Pulmonary artery endothelial cell (primary cell): Measurements from ENCODE around the gene PPFIBP2. TPM values are rescaled to one million over a fixed set of nuclear protein-coding genes. Genes with fewer than 3 reads are reported as not detected.

Source experiments
- DNase-seq: peaks from one replicate; pipeline ENCODE4 v3.0.0-alpha.2; 2011; ENCODE audit warnings: low read depth, low spot score
- total RNA-seq: library from RNA; depleted of rRNA; stranded (reverse); fragments of >200 nt; gene quantifications from 2 replicates; pipeline ENCODE4 v1.2.3, GENCODE V29; 2014

PPFIBP2 gene
- total RNA-seq, 1 donor from 2014 or later, result 1.7 TPM

DNA sequence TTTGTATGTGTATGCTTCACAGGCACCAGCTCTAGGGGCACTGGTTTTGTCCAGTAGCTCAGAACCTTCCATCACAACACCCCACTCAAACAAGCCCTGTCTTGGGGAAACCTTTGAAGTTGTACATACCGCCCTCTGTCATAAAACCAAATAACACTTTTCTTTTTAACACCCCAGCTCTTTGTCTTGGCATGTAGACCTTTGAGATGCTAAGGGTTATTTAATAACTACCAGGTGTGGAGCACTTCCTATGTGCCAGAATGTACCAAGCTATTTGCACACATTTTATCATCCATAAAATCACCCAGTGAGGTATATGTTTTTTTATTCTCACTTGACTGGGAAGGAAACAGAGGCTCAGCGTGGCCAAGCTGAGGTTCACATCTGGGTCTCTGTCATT lies 108.9 kb downstream of the PPFIBP2 start:
- no peak for DNase-seq

GRCh38 chr11:7628660-7629059 lies 114.9 kb downstream of the PPFIBP2 start:
- DNase-seq, result no peak

- peak; percentile 93 for DNase-seq
Measured at GRCh38 chr11:7630002-7630401, 116.2 kb downstream of the PPFIBP2 start.

GRCh38 chr11:7632211-7632610 lies 118.4 kb downstream of the PPFIBP2 start:
- DNase-seq, result no peak

- DNase-seq, result no peak
Measured at GRCh38 chr11:7635137-7635536, 121.3 kb downstream of the PPFIBP2 start.

- no peak for DNase-seq
Measured at GRCh38 chr11:7635708-7636107, 121.9 kb downstream of the PPFIBP2 start.

GRCh38 chr11:7636350-7636749 lies 122.6 kb downstream of the PPFIBP2 start:
- DNase-seq, result no peak

DNA sequence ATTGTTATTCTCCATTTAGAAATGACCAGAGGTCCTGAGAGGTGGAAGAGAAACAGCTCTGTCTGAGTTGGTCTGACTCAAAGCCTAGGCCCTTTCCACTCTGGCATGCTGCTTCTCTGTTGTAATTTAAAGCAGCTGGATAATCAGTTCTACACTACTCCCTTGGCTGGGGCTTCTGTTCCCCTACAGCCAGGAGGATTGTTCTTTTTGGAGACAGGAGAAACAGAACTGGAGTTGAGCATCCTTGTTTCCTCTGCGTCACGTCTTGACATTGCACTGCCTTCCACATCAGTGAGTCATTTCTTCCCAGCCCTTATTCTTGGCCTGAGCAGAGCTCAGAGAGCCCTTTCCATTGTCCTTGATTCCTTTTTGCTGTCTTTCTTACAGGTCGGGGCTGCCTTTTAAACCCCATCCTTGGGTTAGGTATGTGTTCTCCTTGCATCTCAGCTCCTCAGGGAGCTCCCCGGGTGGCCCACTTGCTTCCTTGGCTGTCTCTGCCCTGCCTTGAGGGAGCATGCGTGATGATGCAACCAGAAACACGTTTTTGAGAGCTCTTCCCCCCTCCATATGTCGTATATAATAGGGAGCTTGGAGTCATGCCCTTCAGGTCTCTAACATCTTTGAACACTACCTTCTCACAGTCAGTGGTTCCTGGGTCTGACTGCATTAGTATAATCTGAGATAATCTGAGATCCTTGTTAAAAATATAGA lies 123.8 kb downstream of the PPFIBP2 start:
- DNase-seq, result peak; percentile 81

DNA sequence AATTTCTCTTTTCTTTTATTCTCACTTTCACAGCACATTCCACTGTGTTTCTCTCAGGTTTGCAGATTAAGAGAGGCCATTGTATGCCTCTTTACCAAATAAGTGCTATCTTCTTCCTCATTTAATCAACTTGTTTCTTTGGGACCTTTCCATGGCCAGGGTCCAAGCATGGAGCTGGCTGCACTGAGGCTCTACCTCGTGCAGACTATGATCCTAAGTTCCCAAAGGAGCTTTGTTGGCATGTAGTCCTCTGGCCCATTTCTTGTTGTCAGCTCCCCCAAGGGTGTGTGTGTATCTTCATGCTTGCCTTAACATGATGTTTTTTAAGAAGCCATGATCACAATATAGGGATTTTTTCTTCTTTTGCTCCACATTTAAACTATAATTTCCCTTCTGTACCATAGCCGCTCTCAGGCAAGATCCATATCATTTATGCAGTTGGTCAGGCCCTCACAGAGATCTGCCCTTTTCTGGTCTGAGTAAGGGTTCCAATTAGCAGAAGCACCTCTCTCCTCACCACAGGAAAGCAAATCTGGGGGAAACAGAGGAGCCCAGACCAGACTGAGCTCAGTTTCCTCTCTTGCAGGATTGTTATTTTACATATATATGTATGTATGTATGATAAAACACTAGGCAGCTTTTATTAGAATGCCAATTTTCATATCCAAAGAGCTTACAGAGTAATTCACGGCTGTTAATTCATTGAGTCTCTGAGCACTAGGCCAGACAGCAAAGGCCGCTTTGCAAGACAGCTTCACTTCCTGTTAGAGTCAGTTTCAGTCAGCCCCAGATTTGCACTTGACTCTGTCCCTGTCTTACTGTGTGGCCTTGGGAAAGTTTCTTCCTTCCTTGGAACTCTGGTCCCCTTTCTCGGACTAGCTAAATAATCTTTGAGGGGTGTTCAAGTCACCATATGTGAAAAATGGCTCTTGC lies 125.2 kb downstream of the PPFIBP2 start:
- no peak for DNase-seq

DNA sequence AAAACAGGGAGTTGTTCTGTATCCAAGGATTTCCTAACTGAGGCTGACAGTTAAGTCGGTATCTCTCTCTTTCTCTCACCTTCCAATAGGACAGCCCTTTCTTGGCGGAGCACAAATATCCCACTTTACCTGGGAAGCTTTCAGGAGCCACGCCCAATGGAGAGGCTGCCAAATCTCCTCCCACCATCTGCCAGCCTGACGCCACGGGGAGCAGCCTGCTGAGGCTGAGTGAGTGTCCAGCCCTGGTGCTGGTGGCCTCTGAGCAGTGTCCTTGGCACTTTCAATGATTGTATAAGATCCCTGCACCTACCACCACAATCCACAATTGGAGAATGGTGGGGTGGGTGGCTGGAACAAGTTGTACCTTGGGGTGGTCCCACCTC lies 125.8 kb downstream of the PPFIBP2 start:
- DNase-seq, result no peak

DNA sequence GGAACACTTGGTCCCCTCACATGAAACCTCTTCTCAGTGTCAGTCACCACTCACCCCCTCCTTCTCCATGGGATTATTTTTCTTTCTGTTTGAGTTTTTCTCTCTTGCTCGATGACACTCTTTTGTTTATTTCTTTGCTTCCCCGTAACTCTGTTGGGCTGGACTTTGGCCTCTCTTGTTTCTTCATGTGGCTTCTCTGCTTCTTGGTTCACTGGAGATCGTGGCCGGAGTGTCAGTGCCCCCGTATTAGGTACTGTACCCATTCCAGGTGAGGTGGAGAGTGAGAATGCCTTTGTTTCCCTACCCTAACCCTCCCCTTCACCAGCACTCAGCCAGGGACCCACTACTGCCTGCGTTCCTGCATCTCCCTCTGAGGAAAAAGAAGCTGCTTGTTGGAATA lies 127.0 kb downstream of the PPFIBP2 start:
- no peak for DNase-seq

DNA sequence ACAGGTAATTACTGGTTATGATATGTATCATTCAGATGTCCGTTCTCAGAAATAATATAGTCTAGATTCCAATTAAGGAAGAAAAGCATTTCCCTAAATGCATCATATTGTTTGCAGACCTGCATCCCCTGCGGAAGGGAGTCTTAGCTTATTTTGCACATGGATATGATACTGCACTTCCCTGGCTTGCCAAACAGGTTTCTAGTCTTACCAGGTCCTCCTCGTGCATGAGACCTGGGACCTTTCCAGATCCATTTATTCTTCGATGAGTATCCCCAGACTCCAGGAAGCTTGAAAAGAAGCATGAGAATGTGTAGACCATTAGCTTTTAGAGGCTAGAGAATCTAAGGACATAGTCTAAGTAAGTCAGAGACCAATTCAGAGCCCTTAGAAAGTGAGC lies 128.9 kb downstream of the PPFIBP2 start:
- DNase-seq, result no peak

DNA sequence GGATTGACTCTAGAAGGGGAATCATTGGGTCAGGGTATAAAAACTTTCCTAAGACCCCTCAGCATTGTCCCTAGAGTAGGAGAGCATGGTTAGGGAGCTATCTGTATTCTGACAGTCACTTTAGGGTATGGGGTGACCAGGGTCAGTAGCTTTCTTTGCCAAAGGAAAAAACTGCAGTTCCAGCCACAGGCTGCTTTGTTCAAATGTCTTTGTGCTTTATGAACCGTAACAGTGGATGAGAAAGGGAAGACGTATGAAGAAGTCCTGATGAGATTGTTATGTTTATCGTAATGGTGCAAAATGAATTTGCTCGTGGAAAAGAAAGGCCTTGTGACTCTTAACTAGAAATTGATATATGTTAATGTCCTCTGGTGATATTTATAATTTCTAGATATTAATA lies 129.5 kb downstream of the PPFIBP2 start:
- DNase-seq, result no peak

DNA sequence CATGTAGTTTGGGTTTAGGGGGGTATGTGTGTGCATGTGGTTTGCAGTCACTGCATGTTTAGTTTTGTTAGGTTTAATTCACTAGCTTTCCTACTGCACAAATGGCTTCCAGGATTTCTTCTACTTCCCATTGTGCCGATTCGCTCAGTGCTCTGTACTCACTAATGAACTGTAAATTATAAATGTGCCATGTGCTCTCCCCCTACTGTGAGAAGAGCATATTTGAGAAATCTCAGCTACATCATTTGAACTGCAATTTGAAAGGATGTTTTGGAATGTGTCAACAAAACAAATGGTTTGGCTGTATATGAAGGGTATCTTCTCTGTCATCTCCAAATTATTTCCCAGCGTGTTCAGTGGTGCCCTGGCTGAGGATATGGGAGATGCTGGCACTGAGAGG lies 131.4 kb downstream of the PPFIBP2 start:
- no peak for DNase-seq

- DNase-seq, result no peak
Measured at GRCh38 chr11:7646866-7647265, 133.1 kb downstream of the PPFIBP2 start.

DNA sequence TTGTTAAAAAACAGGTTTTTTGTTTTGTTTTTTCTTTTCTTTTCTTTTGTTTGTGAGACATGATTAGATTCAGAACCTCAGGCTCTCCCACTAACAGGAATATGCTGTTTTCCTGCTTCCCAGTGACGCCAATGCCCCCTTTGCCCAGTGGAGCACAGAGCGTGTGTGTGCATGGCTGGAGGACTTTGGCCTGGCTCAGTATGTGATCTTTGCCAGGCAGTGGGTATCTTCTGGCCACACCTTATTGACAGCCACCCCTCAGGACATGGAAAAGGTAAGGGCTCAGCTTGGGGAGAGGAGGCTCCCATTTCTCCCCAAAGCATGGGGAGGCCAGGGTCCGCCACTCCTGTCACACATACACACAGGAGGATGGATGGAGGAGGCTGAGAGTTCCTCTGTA lies 134.5 kb downstream of the PPFIBP2 start:
- DNase-seq, result no peak

DNA sequence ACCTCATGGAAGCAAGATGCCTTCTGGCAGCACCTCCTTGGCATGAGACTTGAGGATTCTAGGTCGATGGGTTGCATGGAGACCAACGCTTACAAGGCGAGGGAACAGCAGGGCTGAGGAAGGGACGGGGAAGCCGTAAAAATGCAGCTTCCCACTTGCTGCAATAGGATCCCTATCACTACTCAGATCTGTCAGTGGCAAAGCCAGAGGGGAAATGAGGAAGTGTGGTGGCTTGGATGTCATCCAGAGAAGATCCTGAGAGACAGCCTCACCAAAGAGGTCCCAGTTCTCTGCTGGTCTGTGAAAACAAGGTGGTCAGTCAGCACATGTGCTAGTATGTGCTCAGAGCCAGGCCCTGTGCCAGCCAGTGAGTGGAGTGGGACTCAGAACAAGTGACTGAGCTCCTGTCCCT lies 137.3 kb downstream of the PPFIBP2 start:
- no peak for DNase-seq

DNA sequence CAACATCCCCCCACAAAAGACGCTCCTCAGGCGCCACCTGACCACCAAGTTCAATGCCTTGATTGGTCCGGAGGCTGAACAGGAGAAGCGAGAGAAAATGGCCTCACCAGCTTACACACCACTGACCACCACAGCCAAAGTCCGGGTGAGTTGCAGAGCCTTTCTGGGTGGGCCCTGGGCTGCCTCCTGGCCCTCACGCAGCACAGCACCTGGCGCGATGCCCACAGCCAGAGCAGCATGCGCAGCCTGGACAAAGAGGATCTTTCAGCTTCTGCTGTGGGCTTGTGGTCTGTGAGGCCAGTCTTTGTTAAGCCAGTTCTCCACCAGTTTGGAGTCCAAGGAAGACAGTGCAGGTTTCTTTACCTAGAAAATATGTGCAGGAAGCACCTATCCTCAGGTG lies 137.9 kb downstream of the PPFIBP2 start:
- DNase-seq, result no peak

DNA sequence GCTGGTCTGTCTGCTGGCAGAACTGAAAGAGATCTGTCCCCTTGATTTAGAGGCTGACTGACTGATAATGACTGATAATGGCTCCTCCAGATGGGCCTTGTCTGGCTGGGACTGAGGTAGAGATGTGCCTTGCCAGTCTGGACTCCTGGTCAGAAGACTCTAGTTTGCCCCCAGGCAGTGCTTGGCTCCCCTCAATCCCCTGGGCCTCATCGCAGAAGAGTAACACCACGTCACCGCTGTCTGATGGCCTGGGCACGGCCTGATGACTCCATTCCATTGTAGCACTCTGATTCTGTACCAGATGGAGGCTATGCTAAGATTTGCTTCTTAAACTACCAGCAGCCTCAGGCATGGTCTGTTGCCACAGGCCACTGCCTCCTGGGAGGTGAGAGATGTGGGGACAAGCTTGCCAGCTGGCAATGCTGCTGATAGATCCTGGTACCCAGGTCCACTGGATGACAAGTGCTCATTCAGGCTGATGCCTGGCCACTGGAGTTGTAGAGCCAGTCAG lies 140.5 kb downstream of the PPFIBP2 start:
- no peak for DNase-seq

- no peak for DNase-seq
Measured at GRCh38 chr11:7655253-7656217, 141.7 kb downstream of the PPFIBP2 start.

- no peak for DNase-seq
Measured at GRCh38 chr11:7656704-7657103, 142.9 kb downstream of the PPFIBP2 start.
